HG03139 (cell line): ENCODE measurements around the gene CENPE.

Source experiments
- ATAC-seq: cut with Tn5 transposase; IDR thresholded peaks from one replicate; pipeline ENCODE4 v1.9.1; 2021; ENCODE audit not compliant: unreplicated experiment

Gene CENPE

DNA sequence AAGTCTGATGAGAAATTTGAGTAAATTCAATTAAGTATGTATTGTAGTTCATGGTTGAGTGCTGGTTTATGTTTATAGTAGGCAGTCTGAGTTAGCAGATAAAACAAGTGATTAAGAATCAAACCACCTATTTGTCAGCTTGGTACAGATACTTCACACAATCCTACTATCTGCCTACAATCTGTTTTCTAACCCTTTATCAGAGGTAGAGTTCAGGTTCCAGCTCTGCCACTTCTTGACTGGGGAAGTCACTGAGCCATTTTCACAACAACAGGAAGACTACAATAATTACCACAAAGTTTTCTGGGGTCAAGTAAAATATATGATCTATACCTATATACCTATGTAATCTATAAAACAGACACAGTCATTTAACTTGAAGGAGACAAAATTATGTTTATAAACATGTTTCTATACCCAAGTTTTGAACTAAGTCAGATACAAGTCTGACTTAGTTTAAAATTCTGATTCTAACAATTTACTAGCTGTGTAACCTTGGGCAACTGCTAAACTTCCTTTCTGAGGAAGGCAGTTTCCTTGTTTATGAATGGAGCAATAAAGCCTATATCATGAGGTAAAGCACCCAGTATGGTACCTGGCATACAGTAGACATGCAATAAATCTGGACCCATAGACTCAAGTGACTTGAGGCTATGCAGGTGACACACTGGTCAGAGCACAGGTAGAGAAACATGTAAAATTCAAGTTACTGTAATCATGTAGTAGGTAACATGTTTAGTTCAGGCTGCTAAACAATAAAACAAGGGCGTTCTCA, 61.3 kb downstream of the CENPE start:
- no peak for ATAC-seq

DNA sequence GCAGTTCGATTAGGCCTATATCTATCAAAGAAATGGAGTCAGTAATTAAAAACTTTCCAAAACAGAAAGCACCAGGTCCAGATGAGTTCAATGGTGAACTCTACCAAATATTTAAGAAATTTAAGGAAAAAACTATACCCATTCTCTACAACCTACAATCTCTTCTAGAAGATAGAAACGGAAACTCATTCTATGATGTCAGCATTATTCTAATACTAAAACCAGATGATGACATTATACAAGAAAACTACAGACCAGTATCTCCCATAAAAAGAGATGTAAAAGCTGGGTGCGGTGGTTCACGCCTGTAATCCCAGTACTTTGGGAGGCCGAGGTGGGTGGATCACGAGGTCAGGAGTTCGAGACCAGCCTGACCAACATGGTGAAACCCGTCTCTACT, 69.0 kb downstream of the CENPE start:
- no peak for ATAC-seq

DNA sequence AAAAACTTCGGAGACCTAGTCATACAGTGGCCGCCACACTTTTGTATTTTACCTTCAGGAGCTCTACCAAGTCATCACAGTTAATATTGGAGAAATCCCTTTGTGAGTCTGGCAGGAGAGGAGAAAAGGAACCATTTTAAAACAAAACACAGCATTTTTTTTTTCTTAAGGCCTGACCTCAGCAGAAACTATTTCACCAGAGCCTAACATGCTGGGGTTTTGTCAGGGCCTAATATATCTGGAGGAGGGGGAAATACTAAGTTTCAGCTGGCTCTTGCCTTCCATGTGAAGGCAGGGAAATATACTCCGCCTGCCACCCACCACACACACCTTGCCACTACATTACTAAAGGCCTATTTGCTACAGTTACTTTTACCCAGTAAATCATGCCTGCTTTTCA, 72.0 kb downstream of the CENPE start:
- no peak for ATAC-seq

DNA sequence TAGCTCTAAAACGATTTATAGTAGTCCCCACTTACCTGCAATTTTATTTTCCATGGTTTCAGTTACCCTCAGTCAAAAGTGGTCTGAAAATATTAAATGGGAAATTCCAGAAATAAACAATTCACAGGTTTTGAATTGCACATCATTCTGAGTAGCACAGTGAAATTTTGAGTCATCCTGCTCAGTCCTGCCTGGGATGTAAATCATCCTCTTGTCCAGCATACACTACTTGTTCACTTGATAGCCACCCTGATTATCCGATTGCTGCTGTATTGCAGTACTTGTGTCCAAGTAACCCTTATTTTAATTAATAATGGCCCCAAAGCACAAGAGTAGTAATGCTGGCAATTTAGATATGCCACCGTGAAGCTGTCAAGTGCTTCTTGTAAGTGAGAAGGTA, 75.0 kb downstream of the CENPE start:
- no peak for ATAC-seq

DNA sequence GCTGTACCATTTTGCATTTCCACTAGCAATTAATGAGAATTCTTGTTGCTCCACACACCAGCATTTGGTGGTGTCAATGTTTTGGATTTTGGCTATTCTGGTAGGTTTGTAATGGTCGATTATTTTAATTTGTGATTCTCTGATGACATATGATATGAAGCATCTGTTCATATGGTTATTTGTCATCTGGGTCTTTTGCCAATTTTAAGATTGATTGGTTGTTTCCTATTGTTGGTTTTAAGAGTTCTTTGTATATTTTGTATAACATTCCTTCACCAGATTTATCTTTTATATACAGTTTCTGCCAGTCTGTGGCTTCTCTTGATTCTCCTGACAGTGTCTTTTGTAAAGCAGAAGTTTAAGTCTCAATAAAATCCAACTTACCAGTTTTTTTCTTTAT, 80.0 kb downstream of the CENPE start:
- ATAC-seq = no peak

DNA sequence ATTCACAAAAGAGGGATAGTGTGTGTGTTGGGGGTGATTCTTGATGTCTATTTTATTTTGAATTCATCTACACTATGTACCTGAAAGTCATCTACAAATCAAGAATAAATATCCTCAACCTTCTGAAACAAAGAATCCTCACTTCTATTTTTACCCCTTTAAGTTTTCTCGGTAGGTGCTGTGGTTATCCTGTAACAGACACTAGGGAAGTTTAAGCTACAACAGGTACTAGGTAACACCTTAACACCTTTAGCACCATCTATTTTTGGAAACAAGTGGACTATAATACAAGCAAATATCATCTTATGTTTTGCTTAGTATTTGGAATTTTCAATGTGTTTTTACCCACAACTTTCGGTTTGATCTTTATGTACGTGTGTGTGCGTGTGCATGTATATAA, 86.5 kb downstream of the CENPE start:
- no peak for ATAC-seq

DNA sequence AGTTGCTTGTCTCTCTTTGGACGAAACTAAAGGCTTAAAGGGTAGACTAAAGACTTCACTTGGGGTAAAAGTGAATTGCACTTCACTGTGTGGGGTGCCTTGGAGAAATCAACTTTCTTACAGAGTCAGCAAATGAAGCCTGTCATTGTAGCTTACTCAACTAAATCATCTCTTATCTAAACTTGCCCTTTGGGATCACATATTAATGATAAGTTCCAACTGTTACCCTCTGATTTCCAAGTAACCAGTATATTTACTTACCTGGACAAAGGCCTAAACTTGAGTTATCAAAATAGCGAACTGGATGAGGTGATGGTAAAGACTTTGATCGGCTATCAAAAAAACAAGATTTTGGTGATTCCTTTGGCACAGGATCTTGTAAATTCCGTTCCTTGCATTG, 89.6 kb downstream of the CENPE start:
- no peak for ATAC-seq

DNA sequence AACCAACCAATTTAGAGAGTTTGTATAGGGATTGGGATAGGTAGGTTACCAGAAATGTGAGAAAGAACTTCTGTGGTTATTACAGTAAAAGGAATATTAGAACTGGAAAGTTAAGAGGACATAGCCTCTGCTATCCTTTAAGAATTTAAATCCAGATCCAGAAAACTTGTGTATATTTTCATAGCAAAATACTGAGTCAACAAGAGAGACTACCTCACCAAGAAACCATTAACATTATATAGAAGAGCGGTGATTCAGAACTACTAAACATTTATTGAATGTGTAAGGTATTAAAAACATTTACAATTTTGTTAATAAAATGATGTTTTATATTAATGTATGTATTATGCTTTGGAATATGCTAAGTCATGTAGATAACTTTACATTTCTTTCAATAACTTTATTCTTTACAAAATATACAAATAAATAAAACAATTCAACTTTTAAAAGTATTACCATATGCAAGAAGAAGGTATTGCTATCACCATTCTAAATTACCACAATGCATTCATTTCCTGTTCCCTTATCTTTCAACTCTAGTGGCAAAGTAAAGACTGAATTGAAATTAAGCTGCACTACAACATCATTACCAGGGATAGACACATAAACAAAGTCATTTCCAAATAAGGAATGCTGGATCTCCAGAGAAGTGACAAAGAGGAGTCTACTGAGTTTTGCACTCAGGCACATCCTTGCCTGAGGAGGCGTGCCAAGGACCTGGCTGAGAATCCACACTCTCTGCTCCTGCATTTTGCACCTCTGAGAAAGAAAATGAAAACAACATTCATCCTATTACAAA, 92.4 kb downstream of the CENPE start:
- no peak for ATAC-seq

DNA sequence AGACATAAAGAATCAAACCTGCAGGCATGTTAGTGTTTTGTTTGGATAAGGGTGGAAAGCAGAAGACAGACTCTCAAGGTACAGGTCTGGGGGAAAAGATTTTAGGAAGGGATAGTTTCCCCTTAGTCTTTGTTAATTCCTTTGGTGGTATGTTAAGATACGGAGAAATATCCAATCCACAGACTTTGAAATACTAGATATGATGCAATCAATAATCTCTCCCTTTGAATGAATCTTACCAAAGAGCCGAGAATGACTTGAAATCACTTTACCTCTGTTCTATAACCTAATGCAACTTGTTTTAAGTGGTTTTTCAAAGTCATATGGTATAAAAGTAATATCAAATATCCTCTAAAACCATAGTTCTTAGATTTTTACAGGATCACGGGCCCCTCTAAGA, 93.3 kb downstream of the CENPE start:
- no peak for ATAC-seq

DNA sequence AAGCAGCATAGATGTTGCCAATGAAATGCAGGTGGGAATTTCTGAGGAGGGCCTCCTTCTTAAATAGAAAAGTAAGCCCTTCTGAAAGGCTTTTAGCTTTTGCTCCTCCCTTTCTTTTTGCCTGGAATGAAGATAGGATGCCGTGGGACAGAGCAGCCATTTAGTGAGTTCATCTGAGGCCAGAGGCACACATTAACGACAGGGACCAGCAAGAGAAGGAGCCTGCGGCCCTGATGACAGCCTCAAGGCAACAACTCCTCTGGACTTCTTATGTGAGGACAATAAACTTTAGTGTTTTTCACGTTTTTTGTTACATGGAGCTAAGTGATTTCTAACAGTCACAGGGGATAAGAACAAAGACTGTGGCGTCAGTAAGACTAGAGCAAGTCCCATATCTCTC, 97.5 kb downstream of the CENPE start:
- no peak for ATAC-seq

DNA sequence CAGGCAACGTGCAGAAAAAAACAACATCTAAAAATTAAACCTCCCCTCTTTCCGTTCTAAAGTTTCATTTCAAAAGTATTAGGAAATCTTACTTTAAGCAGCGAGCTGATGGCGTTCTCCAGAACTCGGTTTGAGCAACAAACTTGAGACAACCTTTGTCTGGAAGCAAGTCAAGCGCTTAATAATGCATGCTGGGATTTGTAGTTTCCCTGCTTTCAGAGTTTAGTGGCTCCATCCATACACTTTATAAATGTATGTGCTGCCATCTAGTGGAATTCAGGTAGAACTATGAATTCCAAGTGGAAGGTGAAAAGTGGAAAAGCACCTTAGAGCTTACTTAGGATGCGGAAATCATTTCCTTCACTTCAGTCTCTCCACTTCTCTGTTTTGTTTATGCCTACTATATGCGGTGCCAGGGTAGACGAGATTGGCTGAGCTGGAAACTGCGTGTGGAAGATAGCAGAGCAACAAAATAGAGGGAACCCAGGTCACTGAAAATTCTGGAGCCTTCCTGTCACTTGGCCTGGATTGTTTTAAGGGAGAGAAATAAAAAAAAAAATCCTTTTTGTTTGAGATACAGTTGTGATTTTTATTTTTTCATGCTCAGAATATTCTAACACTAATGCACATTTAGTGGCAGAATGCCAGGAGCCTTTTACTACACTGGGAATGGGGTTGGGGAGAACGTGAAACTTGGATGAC, 98.3 kb downstream of the CENPE start, which contains the start of gene BDH2:
Gene BDH2, minus strand, starts transcription at position 144 of the 702 bp plus-strand sequence. CDS start 3,580 bp downstream, outside the sequence.
- ATAC-seq = peak; percentile 98

DNA sequence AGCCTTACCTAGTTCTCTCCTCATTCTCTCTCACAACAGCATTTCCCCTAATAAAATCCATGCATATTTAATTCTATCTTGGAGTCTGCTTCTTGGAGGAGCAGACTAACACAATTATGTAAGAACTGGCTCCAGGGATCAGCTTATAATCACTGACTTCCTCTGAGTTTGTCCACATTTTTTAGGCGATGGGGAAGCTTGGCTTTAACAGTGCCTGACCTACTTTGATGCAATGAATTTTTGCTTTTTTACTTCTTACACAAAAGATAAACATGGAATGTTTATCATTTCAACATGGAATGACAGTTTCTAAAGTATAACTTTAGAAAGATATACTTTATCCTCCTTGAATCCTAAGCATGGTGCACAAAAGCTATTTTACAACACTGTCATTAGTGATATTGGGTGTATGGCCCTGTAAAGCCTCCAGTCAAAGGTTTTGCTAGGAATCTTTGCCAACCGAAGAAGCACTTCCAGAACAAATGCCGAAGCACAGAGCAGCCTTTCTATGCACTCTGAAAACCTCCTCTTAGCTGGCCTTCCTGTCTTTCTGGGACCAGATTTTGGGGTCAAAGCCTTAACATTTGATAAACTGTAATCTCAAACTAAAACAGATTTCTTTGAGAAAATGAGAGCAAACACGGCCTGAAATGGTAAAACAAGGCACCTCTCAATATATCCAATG, 99.2 kb downstream of the CENPE start:
- ATAC-seq = no peak

DNA sequence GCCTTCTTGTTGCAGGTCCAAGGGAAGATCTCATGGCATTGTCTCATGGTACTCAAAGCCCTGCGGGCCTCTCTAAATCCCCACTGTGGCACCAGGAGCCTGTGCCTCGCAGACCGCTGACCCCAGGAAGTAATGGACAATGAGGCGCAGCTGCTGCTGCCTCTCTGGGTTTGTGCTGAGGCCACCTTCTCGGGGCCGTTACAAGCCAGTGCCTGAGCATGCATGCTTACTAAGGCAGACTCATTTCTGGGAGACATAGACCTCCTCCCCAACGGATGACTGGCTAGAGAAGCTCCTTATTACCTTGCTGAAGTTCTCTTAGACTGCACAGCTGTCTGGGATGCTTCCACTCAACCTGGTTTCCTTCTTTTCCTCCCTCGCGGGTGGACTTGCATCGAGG, 99.8 kb downstream of the CENPE start:
- ATAC-seq = no peak

DNA sequence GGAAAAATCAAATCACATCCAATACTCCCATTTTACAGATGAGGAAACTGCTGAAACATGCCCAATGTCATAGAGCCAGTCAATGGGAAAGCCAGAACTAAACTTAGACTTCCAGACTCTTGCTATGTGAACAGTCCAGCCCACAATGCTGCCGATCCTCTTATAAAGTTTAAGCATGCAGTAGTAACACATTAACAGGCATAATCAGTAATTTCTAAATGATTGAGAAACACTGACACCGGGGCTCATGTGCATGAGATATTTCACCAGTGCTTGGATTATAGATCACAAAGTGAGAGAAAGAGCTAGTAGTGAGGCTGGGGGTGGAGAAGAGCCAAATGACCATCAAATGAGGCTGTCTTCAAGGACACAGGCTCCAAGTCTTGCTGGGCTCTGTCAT, 101.0 kb downstream of the CENPE start:
- ATAC-seq = no peak

DNA sequence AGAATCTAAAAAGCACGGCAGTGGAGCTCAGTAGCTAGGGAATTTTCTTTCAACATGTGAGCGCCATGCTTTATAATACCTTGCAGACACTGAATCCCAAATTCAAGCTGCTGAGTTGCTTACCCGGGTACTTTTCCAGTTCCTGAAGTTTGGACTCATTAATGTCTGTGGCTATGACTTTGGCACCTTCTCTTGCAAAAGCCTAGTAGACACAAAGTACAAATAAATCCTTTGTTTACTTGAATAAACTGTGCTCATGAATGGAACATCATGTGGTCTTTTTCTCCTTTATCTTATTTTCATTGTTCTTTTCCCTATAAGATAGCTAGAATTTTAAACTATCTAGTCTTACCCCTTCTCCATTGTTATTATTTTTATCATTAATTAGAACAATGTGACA, 103.1 kb downstream of the CENPE start:
- no peak for ATAC-seq

DNA sequence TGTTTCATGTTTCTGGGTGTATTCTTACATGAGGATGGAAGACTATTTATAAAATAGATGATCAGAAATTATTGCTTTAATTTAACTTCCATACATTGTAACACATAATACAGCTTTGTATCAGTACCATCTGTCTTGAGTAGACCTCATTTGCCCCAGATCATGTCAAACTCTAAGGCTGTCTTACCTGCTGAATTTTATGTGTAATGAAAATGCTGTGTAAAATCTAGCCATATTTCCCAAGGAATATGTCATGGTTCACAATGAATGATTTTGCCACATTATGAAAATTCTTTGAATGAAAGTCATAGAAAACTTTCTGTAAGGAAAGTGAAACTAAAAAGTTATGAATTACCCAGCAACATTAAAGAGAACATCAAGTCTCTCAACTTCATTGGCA, 105.9 kb downstream of the CENPE start:
- ATAC-seq = no peak

DNA sequence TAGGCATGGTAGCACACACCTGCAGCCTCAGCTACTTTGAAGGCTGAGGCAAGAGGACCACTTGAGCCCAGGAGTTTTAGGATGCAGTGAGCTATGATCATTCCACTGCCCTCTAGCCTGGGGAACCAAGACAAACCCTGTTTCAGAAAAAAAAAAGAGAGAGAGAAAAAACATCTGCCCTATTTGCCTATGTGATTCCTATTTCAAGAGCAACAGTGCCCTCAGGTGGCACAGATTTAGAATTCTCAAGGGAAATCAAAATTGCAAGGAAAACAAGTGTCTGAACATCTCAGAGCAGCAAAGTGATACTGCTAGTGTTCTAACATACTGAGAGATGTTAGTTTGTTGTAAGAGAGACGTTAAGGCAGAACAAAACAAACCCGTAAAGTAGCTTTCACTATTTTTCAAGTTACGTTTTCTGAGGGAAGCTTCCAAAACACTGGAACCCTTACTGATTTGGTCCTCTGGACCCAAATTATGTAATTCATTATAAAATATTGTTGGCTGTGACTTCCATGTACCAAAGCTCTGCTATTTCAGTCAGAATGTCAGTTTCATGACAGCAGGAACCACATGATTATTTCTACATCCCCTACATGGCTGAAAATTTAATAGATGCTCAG, 106.4 kb downstream of the CENPE start:
- ATAC-seq = peak; percentile 77

DNA sequence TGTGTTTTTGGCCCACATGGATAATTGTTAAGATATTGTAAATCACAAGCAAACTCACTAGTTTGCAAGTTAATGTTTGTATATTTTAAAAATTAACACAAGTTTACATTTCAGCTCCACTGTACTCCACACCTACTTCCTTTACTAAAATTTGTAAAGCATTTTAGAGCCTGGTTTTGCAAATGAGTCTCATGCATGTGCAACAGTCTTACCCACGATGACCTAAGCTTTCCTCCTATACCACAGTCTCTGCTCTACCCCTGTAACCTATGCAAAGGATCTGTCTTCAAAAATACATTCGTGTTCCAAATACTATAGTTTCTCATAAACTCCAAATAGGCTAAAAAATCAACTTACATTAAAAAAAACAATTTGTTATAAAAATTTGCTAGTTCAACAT, 108.7 kb downstream of the CENPE start:
- no peak for ATAC-seq

DNA sequence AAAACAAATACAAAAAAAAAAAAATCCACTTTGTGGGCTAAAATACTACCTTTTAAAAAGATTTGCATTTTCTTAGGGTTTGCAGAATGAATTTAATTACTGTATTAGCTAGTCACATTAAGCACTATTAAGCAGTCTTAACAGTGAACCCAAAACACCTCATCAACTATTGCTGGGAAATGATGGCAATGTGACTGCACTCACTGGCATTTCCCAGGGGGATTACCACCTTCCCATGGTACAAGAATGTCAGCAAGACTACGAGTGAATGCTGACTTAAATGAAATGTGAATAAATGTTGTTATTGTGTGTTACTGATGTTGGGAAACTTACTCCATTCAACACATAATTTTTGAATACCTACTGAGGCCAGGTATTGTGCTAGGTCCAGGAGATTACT, 111.6 kb downstream of the CENPE start:
- ATAC-seq = no peak

DNA sequence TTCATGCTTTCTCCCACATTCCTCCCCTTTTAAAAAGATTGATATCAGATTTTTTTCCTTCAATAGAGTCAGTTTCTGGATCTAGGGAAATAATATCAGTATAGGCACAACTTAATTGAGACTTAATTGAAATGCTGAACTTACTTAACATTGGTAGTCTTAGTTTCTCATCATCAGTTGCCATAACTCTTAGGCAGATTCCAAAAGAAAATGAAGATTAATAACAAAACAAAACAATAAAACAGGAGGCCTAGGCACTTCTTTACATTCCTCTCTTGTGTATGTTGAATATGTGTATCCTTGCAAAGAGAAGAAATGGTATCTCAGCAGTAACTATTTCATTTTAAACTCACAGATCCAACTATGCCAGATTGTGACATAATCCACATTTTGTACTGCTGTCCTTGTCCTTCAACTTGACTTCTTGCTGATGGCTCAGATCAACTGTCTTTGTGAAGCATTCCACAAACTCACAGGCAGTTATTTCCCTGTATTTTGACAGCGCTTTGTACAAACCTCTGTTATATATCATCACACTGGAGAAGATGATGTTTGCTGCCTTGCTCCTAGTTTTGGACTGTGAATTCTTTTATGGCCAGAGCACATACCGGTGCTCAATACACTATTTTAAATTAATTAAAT, 112.5 kb downstream of the CENPE start:
- no peak for ATAC-seq
